IMR-90 (cell line): ENCODE data around the gene CELSR1. TPM values are rescaled to one million over a fixed set of nuclear protein-coding genes. Genes with fewer than 3 reads are reported as not detected.

Source experiments
- ATAC-seq: fragments of 200-7000 bp; cut with Tn5 transposase; 2 replicates; pipeline ENCODE4 v1.9.1; 2020; ENCODE audit warnings: low read depth, mild to moderate bottlenecking, moderate library complexity
- BruUV-seq: library from RNA; stranded (reverse); fragments of 400-500 nt; replicated peaks from 2 replicates; lab custom pipeline; 2021; lab: Mats Ljungman, UMichigan
- CTCF ChIA-PET: fragments of 300-600 bp; formaldehyde crosslinking; extraction: SDS; loops from one replicate; lab custom pipeline; 2021; ENCODE audit warnings: antibody characterized with exemption; lab: Yijun Ruan, JAX
- POLR2A ChIA-PET: fragments of 300-600 bp; sonication (Branson Sonifier 250); formaldehyde crosslinking; loops from one replicate; lab custom pipeline; 2022; ENCODE audit warnings: antibody characterized with exemption; ENCODE audit not compliant: unreplicated experiment; lab: Charles Lee
- DNase-seq: peaks from one replicate; pipeline ENCODE4 v3.0.0; 2013
- H2AFZ ChIP-seq: replicated peaks from 2 replicates; pipeline ENCODE3; 2013; ENCODE audit warnings: low read length, mild to moderate bottlenecking; ENCODE audit not compliant: poor library complexity
- H2AK5ac ChIP-seq: 2 replicates; pipeline ENCODE4 v1.6.1; 2013; ENCODE audit warnings: low read depth, low read length, inconsistent platforms
- H2AK9ac ChIP-seq: replicated peaks from 2 replicates; pipeline ENCODE3; 2013; ENCODE audit warnings: mild to moderate bottlenecking, low read depth, low read length, moderate library complexity; ENCODE audit not compliant: poor library complexity
- H2BK120ac ChIP-seq: 2 replicates; pipeline ENCODE4 v1.6.1; 2013; ENCODE audit warnings: low read depth, low read length, inconsistent platforms
- H2BK15ac ChIP-seq: 3 replicates; pipeline ENCODE4 v1.6.1; 2013; ENCODE audit warnings: low read depth, low read length, inconsistent platforms
- H2BK20ac ChIP-seq: 2 replicates; pipeline ENCODE4 v1.6.1; 2013; ENCODE audit warnings: low read depth, mild to moderate bottlenecking, inconsistent platforms, low read length, moderate library complexity
- H2BK5ac ChIP-seq: 2 replicates; pipeline ENCODE4 v1.6.1; 2013; ENCODE audit warnings: mild to moderate bottlenecking, low read depth, low read length, inconsistent platforms; ENCODE audit not compliant: poor library complexity, severe bottlenecking
- H3K14ac ChIP-seq: replicated peaks from 2 replicates; pipeline ENCODE4 v1.6.1; 2013; ENCODE audit warnings: low read depth, low read length, inconsistent platforms
- H3K18ac ChIP-seq: 2 replicates; pipeline ENCODE4 v1.6.1; 2013; ENCODE audit warnings: low read depth, low read length, control low read depth
- H3K23ac ChIP-seq: 2 replicates; pipeline ENCODE4 v1.6.1; 2013; ENCODE audit warnings: low read depth, low read length, inconsistent platforms
- H3K27ac ChIP-seq: 2 replicates; pipeline ENCODE4 v1.5.1; 2013; ENCODE audit warnings: mild to moderate bottlenecking, control low read depth, low read length; ENCODE audit not compliant: insufficient read depth
- H3K27me3 ChIP-seq: 2 replicates; pipeline ENCODE4 v1.6.1; 2013; ENCODE audit warnings: low read length; ENCODE audit not compliant: control insufficient read depth, insufficient read depth
- H3K36me3 ChIP-seq: 2 replicates; pipeline ENCODE4 v1.6.1; 2013; ENCODE audit warnings: low read length, mixed read lengths; ENCODE audit not compliant: control insufficient read depth, insufficient read depth
- H3K4ac ChIP-seq: 2 replicates; pipeline ENCODE4 v1.6.1; 2013; ENCODE audit warnings: low read depth, low read length, inconsistent platforms
- H3K4me1 ChIP-seq: 2 replicates; pipeline ENCODE4 v1.6.1; 2013; ENCODE audit warnings: low read length, mixed read lengths; ENCODE audit not compliant: control insufficient read depth, insufficient read depth
- H3K4me2 ChIP-seq: 2 replicates; pipeline ENCODE4 v1.6.1; 2013; ENCODE audit warnings: low read depth, mild to moderate bottlenecking, control low read depth, low read length, moderate library complexity
- H3K4me3 ChIP-seq: 2 replicates; pipeline ENCODE4 v1.5.1; 2013; ENCODE audit warnings: low read depth, mild to moderate bottlenecking, control low read depth, low read length, moderate library complexity; ENCODE audit not compliant: insufficient read depth
- H3K56ac ChIP-seq: 2 replicates; pipeline ENCODE4 v1.6.1; 2013; ENCODE audit warnings: low read length, inconsistent platforms; ENCODE audit not compliant: insufficient read depth; ENCODE audit errors: extremely low read depth
- H3K79me1 ChIP-seq, 2 experiments: 2 replicates each; pipeline ENCODE4 v1.6.1; 2013; ENCODE audit warnings: low read length in 2 of 2, inconsistent platforms in 1 of 2, low read depth in 1 of 2
- H3K9ac ChIP-seq: 2 replicates; pipeline ENCODE4 v1.6.1; 2013; ENCODE audit warnings: low read depth, low read length, control low read depth
- H3K9me1 ChIP-seq: 2 replicates; pipeline ENCODE4 v1.6.1; 2013; ENCODE audit warnings: low read length, inconsistent platforms; ENCODE audit not compliant: insufficient read depth
- H3K9me3 ChIP-seq: 2 replicates; pipeline ENCODE4 v1.6.1; 2013; ENCODE audit warnings: low read length; ENCODE audit not compliant: control insufficient read depth, insufficient read depth
- H4K20me1 ChIP-seq: 2 replicates; pipeline ENCODE4 v1.6.1; 2013; ENCODE audit warnings: low read length, inconsistent platforms; ENCODE audit not compliant: insufficient read depth
- H4K5ac ChIP-seq: 2 replicates; pipeline ENCODE4 v1.6.1; 2013; ENCODE audit warnings: mild to moderate bottlenecking, low read depth, low read length, control low read depth
- H4K8ac ChIP-seq, 2 experiments: 2 replicates each; pipeline ENCODE4 v1.6.1; 2013; ENCODE audit warnings: low read depth in 2 of 2, low read length in 2 of 2, control low read depth in 1 of 2, inconsistent platforms in 1 of 2
- H4K91ac ChIP-seq: 2 replicates; pipeline ENCODE4 v1.6.1; 2013; ENCODE audit warnings: low read depth, low read length, inconsistent platforms; ENCODE audit not compliant: insufficient read depth
- BHLHE40 ChIP-seq: fragments of 150-350 bp; IDR thresholded peaks from 2 replicates; pipeline ENCODE4 v1.6.1; 2016; ENCODE audit warnings: mild to moderate bottlenecking, low read depth, low read length
- CEBPB ChIP-seq: IDR thresholded peaks from 2 replicates; pipeline ENCODE4 v1.6.1; 2012; ENCODE audit warnings: low read depth, low read length, improper control_type of control experiment
- CHD1 ChIP-seq: IDR thresholded peaks from 2 replicates; pipeline ENCODE4 v1.6.1; 2012; ENCODE audit warnings: low read depth, low read length, improper control_type of control experiment
- FOS ChIP-seq: fragments of 150-350 bp; IDR thresholded peaks from 2 replicates; pipeline ENCODE4 v1.6.1; 2016; ENCODE audit warnings: low read depth, low read length
- MAFK ChIP-seq: IDR thresholded peaks from 2 replicates; pipeline ENCODE4 v1.6.1; 2012; ENCODE audit warnings: low read depth, low read length, improper control_type of control experiment
- MAZ ChIP-seq: IDR thresholded peaks from 2 replicates; pipeline ENCODE4 v1.6.1; 2012; ENCODE audit warnings: low read depth, mild to moderate bottlenecking, low read length, improper control_type of control experiment, moderate library complexity, borderline replicate concordance
- MXI1 ChIP-seq: IDR thresholded peaks from 2 replicates; pipeline ENCODE4 v1.6.1; 2012; ENCODE audit warnings: low read depth, mild to moderate bottlenecking, low read length, moderate library complexity, borderline replicate concordance
- NFE2L2 ChIP-seq: fragments of 150-350 bp; IDR thresholded peaks from 2 replicates; pipeline ENCODE4 v1.6.1; 2016; ENCODE audit warnings: low read depth, mild to moderate bottlenecking, low read length
- POLR2A ChIP-seq: IDR thresholded peaks from 2 replicates; pipeline ENCODE4 v1.6.1; 2012; ENCODE audit warnings: mild to moderate bottlenecking, low read depth, low read length
- RAD21 ChIP-seq: IDR thresholded peaks from 2 replicates; pipeline ENCODE4 v1.6.1; 2012; ENCODE audit warnings: low read length, improper control_type of control experiment
- RCOR1 ChIP-seq: IDR thresholded peaks from 2 replicates; pipeline ENCODE4 v1.6.1; 2012; ENCODE audit warnings: mild to moderate bottlenecking, low read length, improper control_type of control experiment; ENCODE audit not compliant: insufficient replicate concordance
- RFX5 ChIP-seq: IDR thresholded peaks from 2 replicates; pipeline ENCODE4 v1.8.0; 2012; ENCODE audit warnings: low read depth, mild to moderate bottlenecking, low read length, moderate library complexity
- SMC3 ChIP-seq: fragments of 150-350 bp; IDR thresholded peaks from 2 replicates; pipeline ENCODE4 v1.6.1; 2016; ENCODE audit warnings: low read depth, mild to moderate bottlenecking, antibody characterized with exemption, low read length, moderate library complexity
- WGBS, 2 experiments: methylation state at CpG; one replicate each; pipeline versions ENCODE4 v1.1.5 to v1.1.7; 2013; ENCODE audit warnings: missing lambda C conversion rate in 2 of 2; ENCODE audit not compliant: insufficient read length in 1 of 2; ENCODE audit errors: extremely low coverage in 2 of 2; 5-methylcytosine and 5-hydroxymethylcytosine counted together
- dilution Hi-C: fragments of 300-500 bp; cut with HindIII; formaldehyde crosslinking; loops from one replicate; pipeline ENCODE4 v1.14.3; 2018; ENCODE audit warnings: low sequenced_read_pairs; ENCODE audit not compliant: unreplicated experiment
- in situ Hi-C: fragments of 300-500 bp; cut with MboI; formaldehyde crosslinking; loops from 3 replicates; pipeline ENCODE4 v1.14.3; 2019; ENCODE audit warnings: low sequenced_read_pairs, inconsistent platforms, mixed read lengths
- intact Hi-C: fragments of 100-400 bp; cut with micrococcal nuclease; formaldehyde crosslinking; loops from 2 replicates; pipeline ENCODE4 v1.10.0; 2022
- polyA plus RNA-seq, 3 experiments: library from polyadenylated mRNA; depleted of rRNA; stranded (reverse); fragments of >200 nt; gene quantifications; 2 replicates each; pipeline ENCODE4 v1.2.3, GENCODE V29; 2012; ENCODE audit warnings: low replicate concordance in 1 of 3
- total RNA-seq: library from RNA; depleted of rRNA; stranded (reverse); fragments of >200 nt; gene quantifications from 2 replicates; pipeline ENCODE4 v1.2.3, GENCODE V29; 2012
- TF ChIP-seq, protein P1 (sequence below): fragments of 150-350 bp; IDR thresholded peaks from 2 replicates; pipeline ENCODE4 v1.6.1; 2017; ENCODE audit warnings: mild to moderate bottlenecking, antibody characterized with exemption, low read length, low read depth
- TF ChIP-seq, protein P2 (sequence below): fragments of 150-350 bp; IDR thresholded peaks from 2 replicates; pipeline ENCODE4 v1.6.1; 2016; ENCODE audit warnings: low read depth, mild to moderate bottlenecking, low read length, moderate library complexity, borderline replicate concordance
- TF ChIP-seq, protein P3 (sequence below): conservative IDR thresholded peaks from 2 replicates; pipeline ENCODE4 v1.5.1; 2012; ENCODE audit warnings: mild to moderate bottlenecking, low read depth, low read length, improper control_type of control experiment

CELSR1 gene
- total and polyA plus RNA-seq, 2 of the 4 experiments (the other 2 are of a cell fraction), result 0.36 to 0.82 TPM

DNA sequence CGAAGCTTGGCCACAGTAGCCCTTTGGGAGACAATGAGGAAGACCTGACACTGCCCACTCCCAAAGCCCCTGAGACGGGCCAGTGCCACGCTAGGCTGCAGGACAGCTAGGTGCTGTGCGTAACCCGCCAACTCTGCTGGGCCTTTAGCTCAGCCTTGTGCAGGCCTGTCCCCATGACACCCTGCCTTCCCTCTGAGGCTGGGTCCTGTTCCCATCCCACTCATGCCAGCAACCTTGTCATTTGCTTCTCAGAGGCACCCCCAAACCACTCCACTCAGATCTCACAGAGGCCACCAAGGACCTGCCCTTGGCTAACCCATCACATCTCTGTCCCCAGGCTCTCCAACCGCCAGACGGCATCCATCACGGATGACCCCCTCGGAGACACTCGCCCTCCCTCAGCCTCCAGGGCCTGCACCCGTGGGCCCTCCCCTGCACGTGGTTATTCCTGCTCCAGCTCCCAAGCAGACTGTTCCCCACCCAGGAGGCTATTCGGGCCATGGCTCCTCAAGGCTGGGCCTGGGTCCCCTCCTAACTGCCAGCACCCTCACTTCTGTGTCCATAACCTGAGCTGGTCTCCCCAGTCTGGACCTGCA, 11.1 kb downstream of the CELSR1 start:
- Histone ChIP-seq H2AFZ (no peak overlapping the region), H3K4ac (no peak overlapping the region), H3K36me3 (no peaks in the 10 kb centered on the region), H3K9ac (no peak overlapping the region), H4K8ac (no peak overlapping the region), H3K4me2 (no peak overlapping the region), H3K27me3 (peaks cover 21% of the 10 kb centered on the region; the same call in 1 of the 2 replicates), H2BK20ac (no peak overlapping the region), H3K27ac (no peak overlapping the region), H2BK5ac (no peak overlapping the region), H3K23ac (no peak overlapping the region), H3K9me1 (no peaks in the 10 kb centered on the region), H3K9me3 (no peaks in the 10 kb centered on the region), H3K18ac (no peak overlapping the region), H3K4me1 (no peaks in the 10 kb centered on the region), H3K56ac (no peak overlapping the region), H4K5ac (no peak overlapping the region), H4K91ac (no peak overlapping the region), H2BK120ac (no peak overlapping the region), H4K20me1 (no peaks in the 10 kb centered on the region), H3K14ac (no peak overlapping the region), H2BK15ac (no peak overlapping the region), H3K4me3 (no peak overlapping the region), H2AK5ac (no peak overlapping the region), H3K79me1 (no peaks in the 10 kb centered on the region), H2AK9ac (no peak overlapping the region)
- dilution Hi-C loops (no loop called here), intact Hi-C loops (loop anchor here (10.0 kb wide), 1 partner anchor 132 kb away; no protein-coding TSS in a partner anchor), in situ Hi-C loops (loop anchor here (25.0 kb wide), 1 partner anchor 389 kb away; no protein-coding TSS in a partner anchor)
- DNase-seq (no peak), ATAC-seq (no peak)
- ChIA-PET CTCF (interaction anchor here (0.6 kb wide), 1 partner anchor 1749 kb away, joined by 4 read pairs; no protein-coding TSS in a partner anchor), POLR2A (no interaction called here)
- no TSS peak for BruUV-seq
- TF ChIP-seq BHLHE40 (no peak), CEBPB (no peak), RFX5 (no peak), MAZ (no peak), MAFK (no peak), RCOR1 (no peak), RAD21 (no peak), CHD1 (no peak), MXI1 (no peak), POLR2A (no peak), NFE2L2 (no peak), SMC3 (no peak), FOS (no peak)
- TF ChIP-seq, protein P1, sequence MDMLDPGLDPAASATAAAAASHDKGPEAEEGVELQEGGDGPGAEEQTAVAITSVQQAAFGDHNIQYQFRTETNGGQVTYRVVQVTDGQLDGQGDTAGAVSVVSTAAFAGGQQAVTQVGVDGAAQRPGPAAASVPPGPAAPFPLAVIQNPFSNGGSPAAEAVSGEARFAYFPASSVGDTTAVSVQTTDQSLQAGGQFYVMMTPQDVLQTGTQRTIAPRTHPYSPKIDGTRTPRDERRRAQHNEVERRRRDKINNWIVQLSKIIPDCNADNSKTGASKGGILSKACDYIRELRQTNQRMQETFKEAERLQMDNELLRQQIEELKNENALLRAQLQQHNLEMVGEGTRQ, result no peak
- TF ChIP-seq, protein P2, sequence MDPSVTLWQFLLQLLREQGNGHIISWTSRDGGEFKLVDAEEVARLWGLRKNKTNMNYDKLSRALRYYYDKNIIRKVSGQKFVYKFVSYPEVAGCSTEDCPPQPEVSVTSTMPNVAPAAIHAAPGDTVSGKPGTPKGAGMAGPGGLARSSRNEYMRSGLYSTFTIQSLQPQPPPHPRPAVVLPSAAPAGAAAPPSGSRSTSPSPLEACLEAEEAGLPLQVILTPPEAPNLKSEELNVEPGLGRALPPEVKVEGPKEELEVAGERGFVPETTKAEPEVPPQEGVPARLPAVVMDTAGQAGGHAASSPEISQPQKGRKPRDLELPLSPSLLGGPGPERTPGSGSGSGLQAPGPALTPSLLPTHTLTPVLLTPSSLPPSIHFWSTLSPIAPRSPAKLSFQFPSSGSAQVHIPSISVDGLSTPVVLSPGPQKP, result no peak
- TF ChIP-seq, protein P3, sequence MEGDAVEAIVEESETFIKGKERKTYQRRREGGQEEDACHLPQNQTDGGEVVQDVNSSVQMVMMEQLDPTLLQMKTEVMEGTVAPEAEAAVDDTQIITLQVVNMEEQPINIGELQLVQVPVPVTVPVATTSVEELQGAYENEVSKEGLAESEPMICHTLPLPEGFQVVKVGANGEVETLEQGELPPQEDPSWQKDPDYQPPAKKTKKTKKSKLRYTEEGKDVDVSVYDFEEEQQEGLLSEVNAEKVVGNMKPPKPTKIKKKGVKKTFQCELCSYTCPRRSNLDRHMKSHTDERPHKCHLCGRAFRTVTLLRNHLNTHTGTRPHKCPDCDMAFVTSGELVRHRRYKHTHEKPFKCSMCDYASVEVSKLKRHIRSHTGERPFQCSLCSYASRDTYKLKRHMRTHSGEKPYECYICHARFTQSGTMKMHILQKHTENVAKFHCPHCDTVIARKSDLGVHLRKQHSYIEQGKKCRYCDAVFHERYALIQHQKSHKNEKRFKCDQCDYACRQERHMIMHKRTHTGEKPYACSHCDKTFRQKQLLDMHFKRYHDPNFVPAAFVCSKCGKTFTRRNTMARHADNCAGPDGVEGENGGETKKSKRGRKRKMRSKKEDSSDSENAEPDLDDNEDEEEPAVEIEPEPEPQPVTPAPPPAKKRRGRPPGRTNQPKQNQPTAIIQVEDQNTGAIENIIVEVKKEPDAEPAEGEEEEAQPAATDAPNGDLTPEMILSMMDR, result no peak
- 62% methylated on average over 8 of the region's 13 CpGs; no CpG with 5 or more reads in 1 of the 2 experiments for WGBS, 2 experiments
